ENCODE results near the gene UBE2J2. TPM values are rescaled to one million over a fixed set of nuclear protein-coding genes. Genes with fewer than 3 reads are reported as not detected.

The UBE2J2 gene
- total and polyA plus RNA-seq, 2 of the 4 experiments (the other 2 are of a cell fraction): 20.6 to 67.5 TPM

DNA sequence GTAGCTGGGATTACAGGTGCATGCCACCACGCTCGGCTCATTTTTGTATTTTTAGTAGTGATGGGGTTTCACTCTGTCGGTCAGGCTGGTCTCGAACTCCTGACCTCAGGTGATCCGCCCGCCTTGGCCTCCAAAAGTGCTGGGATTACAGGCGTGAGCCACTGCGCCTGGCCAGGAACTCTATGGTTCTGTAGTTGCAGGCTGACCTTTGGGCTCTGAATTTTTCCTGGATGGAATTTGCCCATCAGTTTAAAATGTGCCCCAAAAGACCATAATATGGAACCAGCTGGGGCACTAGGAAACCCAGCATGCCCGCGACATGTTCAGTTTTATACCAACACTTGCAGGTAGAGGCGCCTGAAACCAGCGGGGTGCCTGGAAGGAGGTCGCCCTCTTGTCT is 5.0 kb upstream of the UBE2J2 start:
- no peak overlapping the region for H2AFZ ChIP-seq (replicated peaks; ENCODE audit: low read length, poor library complexity)
- no peak overlapping the region for H3K27ac ChIP-seq (ENCODE audit: insufficient read depth, low read length)
- H2AK5ac ChIP-seq (ENCODE audit: low read depth, low read length): no peak overlapping the region
- peaks cover 8 to 20% of the 10 kb centered on the region in 2 experiments; a peak in 3 of 4 replicates for H3K79me1 ChIP-seq (ENCODE audit: low read depth in 1 of 2, low read length in 2 of 2)
- no peak overlapping the region for H3K23ac ChIP-seq (ENCODE audit: low read depth, low read length)
- no TSS peak for BruUV-seq (replicated peaks)
- H4K5ac ChIP-seq (ENCODE audit: low read depth, low read length): no peak overlapping the region
- TF ChIP-seq NFE2L2 (IDR thresholded peaks at IDR 0.05; ENCODE audit: low read depth, low read length): no peak
- TF ChIP-seq POLR2A (IDR thresholded peaks at IDR 0.05; ENCODE audit: low read depth, low read length): no peak
- TF ChIP-seq MXI1 (IDR thresholded peaks at IDR 0.05; ENCODE audit: borderline replicate concordance, low read depth, low read length): no peak
- no peak for TF ChIP-seq BHLHE40 (IDR thresholded peaks at IDR 0.05; ENCODE audit: low read depth, low read length)
- no peak for TF ChIP-seq RAD21 (IDR thresholded peaks at IDR 0.05; ENCODE audit: low read length)
- no peak for TF ChIP-seq SMC3 (IDR thresholded peaks at IDR 0.05; ENCODE audit: low read depth, low read length)
- no peak for TF ChIP-seq CHD1 (IDR thresholded peaks at IDR 0.05; ENCODE audit: low read depth, low read length)
- TF ChIP-seq RCOR1 (IDR thresholded peaks at IDR 0.05; ENCODE audit: insufficient replicate concordance, low read length): no peak
- TF ChIP-seq CEBPB (IDR thresholded peaks at IDR 0.05; ENCODE audit: low read depth, low read length): no peak
- TF ChIP-seq, protein P1, sequence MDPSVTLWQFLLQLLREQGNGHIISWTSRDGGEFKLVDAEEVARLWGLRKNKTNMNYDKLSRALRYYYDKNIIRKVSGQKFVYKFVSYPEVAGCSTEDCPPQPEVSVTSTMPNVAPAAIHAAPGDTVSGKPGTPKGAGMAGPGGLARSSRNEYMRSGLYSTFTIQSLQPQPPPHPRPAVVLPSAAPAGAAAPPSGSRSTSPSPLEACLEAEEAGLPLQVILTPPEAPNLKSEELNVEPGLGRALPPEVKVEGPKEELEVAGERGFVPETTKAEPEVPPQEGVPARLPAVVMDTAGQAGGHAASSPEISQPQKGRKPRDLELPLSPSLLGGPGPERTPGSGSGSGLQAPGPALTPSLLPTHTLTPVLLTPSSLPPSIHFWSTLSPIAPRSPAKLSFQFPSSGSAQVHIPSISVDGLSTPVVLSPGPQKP (IDR thresholded peaks at IDR 0.05; ENCODE audit: borderline replicate concordance, low read depth, low read length): no peak
- no peak for TF ChIP-seq MAZ (IDR thresholded peaks at IDR 0.05; ENCODE audit: borderline replicate concordance, low read depth, low read length)
- TF ChIP-seq RFX5 (IDR thresholded peaks at IDR 0.05; ENCODE audit: low read depth, low read length): no peak
- TF ChIP-seq, protein P2, sequence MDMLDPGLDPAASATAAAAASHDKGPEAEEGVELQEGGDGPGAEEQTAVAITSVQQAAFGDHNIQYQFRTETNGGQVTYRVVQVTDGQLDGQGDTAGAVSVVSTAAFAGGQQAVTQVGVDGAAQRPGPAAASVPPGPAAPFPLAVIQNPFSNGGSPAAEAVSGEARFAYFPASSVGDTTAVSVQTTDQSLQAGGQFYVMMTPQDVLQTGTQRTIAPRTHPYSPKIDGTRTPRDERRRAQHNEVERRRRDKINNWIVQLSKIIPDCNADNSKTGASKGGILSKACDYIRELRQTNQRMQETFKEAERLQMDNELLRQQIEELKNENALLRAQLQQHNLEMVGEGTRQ (IDR thresholded peaks at IDR 0.05; ENCODE audit: low read depth, low read length): no peak
- TF ChIP-seq FOS (IDR thresholded peaks at IDR 0.05; ENCODE audit: low read depth, low read length): no peak
- TF ChIP-seq, protein P3, sequence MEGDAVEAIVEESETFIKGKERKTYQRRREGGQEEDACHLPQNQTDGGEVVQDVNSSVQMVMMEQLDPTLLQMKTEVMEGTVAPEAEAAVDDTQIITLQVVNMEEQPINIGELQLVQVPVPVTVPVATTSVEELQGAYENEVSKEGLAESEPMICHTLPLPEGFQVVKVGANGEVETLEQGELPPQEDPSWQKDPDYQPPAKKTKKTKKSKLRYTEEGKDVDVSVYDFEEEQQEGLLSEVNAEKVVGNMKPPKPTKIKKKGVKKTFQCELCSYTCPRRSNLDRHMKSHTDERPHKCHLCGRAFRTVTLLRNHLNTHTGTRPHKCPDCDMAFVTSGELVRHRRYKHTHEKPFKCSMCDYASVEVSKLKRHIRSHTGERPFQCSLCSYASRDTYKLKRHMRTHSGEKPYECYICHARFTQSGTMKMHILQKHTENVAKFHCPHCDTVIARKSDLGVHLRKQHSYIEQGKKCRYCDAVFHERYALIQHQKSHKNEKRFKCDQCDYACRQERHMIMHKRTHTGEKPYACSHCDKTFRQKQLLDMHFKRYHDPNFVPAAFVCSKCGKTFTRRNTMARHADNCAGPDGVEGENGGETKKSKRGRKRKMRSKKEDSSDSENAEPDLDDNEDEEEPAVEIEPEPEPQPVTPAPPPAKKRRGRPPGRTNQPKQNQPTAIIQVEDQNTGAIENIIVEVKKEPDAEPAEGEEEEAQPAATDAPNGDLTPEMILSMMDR (conservative IDR thresholded peaks at IDR 0.05; ENCODE audit: low read depth, low read length): no peak
- no peak for TF ChIP-seq MAFK (IDR thresholded peaks at IDR 0.05; ENCODE audit: low read depth, low read length)
- no peak overlapping the region for H3K4ac ChIP-seq (ENCODE audit: low read depth, low read length)
- dilution Hi-C loops (cut with HindIII; ENCODE audit: low sequenced_read_pairs, unreplicated experiment) (no loop called here), intact Hi-C loops (cut with micrococcal nuclease) (no loop called here), in situ Hi-C loops (cut with MboI; ENCODE audit: low sequenced_read_pairs) (no loop called here)
- peaks cover 22% of the 10 kb centered on the region for H3K4me1 ChIP-seq (ENCODE audit: control insufficient read depth, insufficient read depth, low read length)
- ChIA-PET POLR2A (ENCODE audit: unreplicated experiment) (interaction anchor here (0.6 kb wide), 1 partner anchor 250 kb away, joined by 10 read pairs; no protein-coding TSS in a partner anchor), CTCF (interaction anchor here (0.6 kb wide), 1 partner anchor 40 kb away, joined by 3 read pairs; no protein-coding TSS in a partner anchor)
- H2BK20ac ChIP-seq (ENCODE audit: low read depth, low read length): no peak overlapping the region
- no peaks in the 10 kb centered on the region for H3K9me3 ChIP-seq (ENCODE audit: control insufficient read depth, insufficient read depth, low read length)
- H3K14ac ChIP-seq (replicated peaks; ENCODE audit: low read depth, low read length): no peak overlapping the region
- no peak overlapping the region for H2BK15ac ChIP-seq (ENCODE audit: low read depth, low read length)
- no peak overlapping the region for H2AK9ac ChIP-seq (replicated peaks; ENCODE audit: low read depth, low read length, poor library complexity)
- H3K4me3 ChIP-seq (ENCODE audit: insufficient read depth, low read depth, low read length): no peak overlapping the region
- no peaks in the 10 kb centered on the region for H3K27me3 ChIP-seq (ENCODE audit: control insufficient read depth, insufficient read depth, low read length)
- H3K9me1 ChIP-seq (ENCODE audit: insufficient read depth, low read length): peaks cover 9% of the 10 kb centered on the region; the same call in 1 of the 2 replicates
- no peak overlapping the region for H2BK120ac ChIP-seq (ENCODE audit: low read depth, low read length)
- H3K18ac ChIP-seq (ENCODE audit: low read depth, low read length): no peak overlapping the region
- DNase-seq (no peak), ATAC-seq (ENCODE audit: low read depth) (no peak)
- H3K9ac ChIP-seq (ENCODE audit: low read depth, low read length): no peak overlapping the region
- no peak overlapping the region for H3K4me2 ChIP-seq (ENCODE audit: low read depth, low read length)
- 97% methylated on average over 5 of the region's 13 CpGs; no CpG with 5 or more reads in 1 of the 2 experiments for WGBS, 2 experiments (ENCODE audit: extremely low coverage in 2 of 2, insufficient read length in 1 of 2)
- H3K56ac ChIP-seq (ENCODE audit: extremely low read depth, insufficient read depth, low read length): no peak overlapping the region
- H4K20me1 ChIP-seq (ENCODE audit: insufficient read depth, low read length): no peaks in the 10 kb centered on the region
- H2BK5ac ChIP-seq (ENCODE audit: low read depth, low read length, poor library complexity, severe bottlenecking): no peak overlapping the region
- H3K36me3 ChIP-seq (ENCODE audit: control insufficient read depth, insufficient read depth, low read length): no peaks in the 10 kb centered on the region
- H4K8ac ChIP-seq (ENCODE audit: low read depth in 2 of 2, low read length in 2 of 2): no peak overlapping the region
- H4K91ac ChIP-seq (ENCODE audit: insufficient read depth, low read depth, low read length): no peak overlapping the region

Measured in IMR-90 (cell line).